C4-2B (cell line): Measurements from ENCODE around the gene AHNAK.

Experiments
- CTCF ChIP-seq: fragments of 450-650 bp; conservative IDR thresholded peaks from 2 replicates; pipeline ENCODE4 v1.5.1; 2017; ENCODE audit warnings: mild to moderate bottlenecking
- ZFX ChIP-seq: fragments of 450-650 bp; IDR thresholded peaks from 2 replicates; pipeline ENCODE4 v1.6.1; 2017

- TF ChIP-seq CTCF = no peak
- TF ChIP-seq ZFX = no peak
Observed at GRCh38 chr11:62390722-62391121, 155.9 kb downstream of the AHNAK start.
